SU-DHL-6 (cell line): Measurements from ENCODE around the gene BUB1.

Source experiments
- H2AFZ ChIP-seq: fragments of 200-600 bp; sonication (generic); 2 replicates; pipeline ENCODE4 v1.6.1; 2014; ENCODE audit warnings: low read depth, mild to moderate bottlenecking, moderate library complexity, mixed read lengths, antibody characterized with exemption, low read length; ENCODE audit not compliant: severe bottlenecking
- H3F3A ChIP-seq: fragments of 200-600 bp; shearing (Covaris generic); 2 replicates; pipeline ENCODE4 v1.6.0; 2016; ENCODE audit warnings: antibody characterized with exemption, mild to moderate bottlenecking; ENCODE audit not compliant: insufficient read depth
- H3K27ac ChIP-seq: fragments of 200-600 bp; sonication (generic); 2 replicates; pipeline ENCODE4 v1.5.1; 2016; ENCODE audit warnings: low read depth, mild to moderate bottlenecking, low read length, moderate library complexity, mixed read lengths
- H3K27me3 ChIP-seq: fragments of 200-600 bp; sonication (generic), shearing (Covaris generic); 2 replicates; pipeline ENCODE4 v1.6.0; 2014; ENCODE audit warnings: mild to moderate bottlenecking, low read length
- H3K36me3 ChIP-seq: fragments of 200-600 bp; sonication (generic); 2 replicates; pipeline ENCODE4 v1.6.1; 2014; ENCODE audit warnings: mild to moderate bottlenecking, low read length, mixed read lengths
- H3K4me2 ChIP-seq: fragments of 300-600, 200-600 bp; shearing (Covaris generic), sonication (generic); 2 replicates; pipeline ENCODE4 v1.6.0; 2014; ENCODE audit warnings: low read length, low read depth, mild to moderate bottlenecking; ENCODE audit not compliant: poor library complexity, severe bottlenecking
- H3K4me3 ChIP-seq: fragments of 200-600 bp; sonication (generic); 2 replicates; pipeline ENCODE4 v1.5.1; 2014; ENCODE audit warnings: antibody characterized with exemption, low read length, mild to moderate bottlenecking, mixed read lengths; ENCODE audit not compliant: insufficient read depth, poor library complexity, severe bottlenecking
- H3K79me2 ChIP-seq: fragments of 200-600 bp; sonication (generic); 2 replicates; pipeline ENCODE4 v1.6.1; 2014; ENCODE audit warnings: mild to moderate bottlenecking, low read length, moderate library complexity; ENCODE audit not compliant: insufficient read depth
- H3K9ac ChIP-seq: fragments of 200-600 bp; sonication (generic); 2 replicates; pipeline ENCODE4 v1.7.0; 2014; ENCODE audit warnings: mild to moderate bottlenecking, low read length
- H3K9me2 ChIP-seq: fragments of 200-600 bp; sonication (generic); replicated peaks from 2 replicates; pipeline ENCODE4 v1.6.1; 2014; ENCODE audit warnings: low read length; ENCODE audit not compliant: insufficient read depth
- H3K9me3 ChIP-seq: fragments of 200-600 bp; sonication (generic); 2 replicates; pipeline ENCODE4 v1.6.1; 2014; ENCODE audit warnings: low read length, mixed read lengths; ENCODE audit not compliant: insufficient read depth
- H4K20me1 ChIP-seq: fragments of 200-600 bp; sonication (generic); 2 replicates; pipeline ENCODE4 v1.6.1; 2014; ENCODE audit warnings: low read depth, mild to moderate bottlenecking, antibody characterized with exemption, low read length, moderate library complexity, mixed read lengths
- EZH2phosphoT487 ChIP-seq: fragments of 200-600 bp; sonication (generic), shearing (Covaris generic); conservative IDR thresholded peaks from 2 replicates; pipeline ENCODE4 v1.6.1; 2018; ENCODE audit warnings: mild to moderate bottlenecking, antibody characterized with exemption, low read length, moderate library complexity, mixed read lengths
- TF ChIP-seq, protein P1 (sequence below): fragments of 200-600 bp; sonication (generic); IDR thresholded peaks from one replicate; pipeline ENCODE4 v1.5.1; 2017; ENCODE audit warnings: antibody characterized with exemption, mild to moderate bottlenecking, low read length, moderate library complexity; ENCODE audit not compliant: insufficient read depth, poor library complexity, severe bottlenecking

The BUB1 gene

DNA sequence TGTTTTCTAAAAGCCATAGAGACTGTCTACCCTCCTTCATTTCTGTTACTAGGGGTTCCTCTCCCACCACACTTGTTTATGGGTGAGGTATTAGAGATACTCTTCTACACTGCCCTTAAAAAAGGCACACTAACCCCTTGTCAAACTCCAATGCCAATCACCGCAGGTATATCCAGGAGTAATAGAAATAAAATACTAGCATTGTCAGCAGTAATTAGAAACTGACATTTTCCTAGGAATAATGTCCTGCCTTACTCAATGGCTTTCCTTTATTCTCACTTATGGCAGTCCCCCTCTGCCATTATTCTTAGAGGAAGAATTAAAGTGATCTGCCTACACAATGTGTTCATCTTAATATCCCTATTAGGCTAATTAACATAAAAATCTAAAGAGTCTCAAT is 5.0 kb upstream of the BUB1 start:
- Histone ChIP-seq H2AFZ (no peak overlapping the region), H3K4me3 (no peak overlapping the region), H3K9me2 (no peaks in the 10 kb centered on the region), H3F3A (peaks cover 7% of the 10 kb centered on the region), H3K36me3 (no peaks in the 10 kb centered on the region), H3K27ac (no peak overlapping the region), H3K79me2 (no peaks in the 10 kb centered on the region), H3K4me2 (no peak overlapping the region), H3K9ac (no peak overlapping the region), H4K20me1 (no peaks in the 10 kb centered on the region), H3K9me3 (no peaks in the 10 kb centered on the region), H3K27me3 (no peaks in the 10 kb centered on the region)
- no peak for TF ChIP-seq EZH2phosphoT487
- TF ChIP-seq, protein P1, sequence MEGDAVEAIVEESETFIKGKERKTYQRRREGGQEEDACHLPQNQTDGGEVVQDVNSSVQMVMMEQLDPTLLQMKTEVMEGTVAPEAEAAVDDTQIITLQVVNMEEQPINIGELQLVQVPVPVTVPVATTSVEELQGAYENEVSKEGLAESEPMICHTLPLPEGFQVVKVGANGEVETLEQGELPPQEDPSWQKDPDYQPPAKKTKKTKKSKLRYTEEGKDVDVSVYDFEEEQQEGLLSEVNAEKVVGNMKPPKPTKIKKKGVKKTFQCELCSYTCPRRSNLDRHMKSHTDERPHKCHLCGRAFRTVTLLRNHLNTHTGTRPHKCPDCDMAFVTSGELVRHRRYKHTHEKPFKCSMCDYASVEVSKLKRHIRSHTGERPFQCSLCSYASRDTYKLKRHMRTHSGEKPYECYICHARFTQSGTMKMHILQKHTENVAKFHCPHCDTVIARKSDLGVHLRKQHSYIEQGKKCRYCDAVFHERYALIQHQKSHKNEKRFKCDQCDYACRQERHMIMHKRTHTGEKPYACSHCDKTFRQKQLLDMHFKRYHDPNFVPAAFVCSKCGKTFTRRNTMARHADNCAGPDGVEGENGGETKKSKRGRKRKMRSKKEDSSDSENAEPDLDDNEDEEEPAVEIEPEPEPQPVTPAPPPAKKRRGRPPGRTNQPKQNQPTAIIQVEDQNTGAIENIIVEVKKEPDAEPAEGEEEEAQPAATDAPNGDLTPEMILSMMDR = no peak

DNA sequence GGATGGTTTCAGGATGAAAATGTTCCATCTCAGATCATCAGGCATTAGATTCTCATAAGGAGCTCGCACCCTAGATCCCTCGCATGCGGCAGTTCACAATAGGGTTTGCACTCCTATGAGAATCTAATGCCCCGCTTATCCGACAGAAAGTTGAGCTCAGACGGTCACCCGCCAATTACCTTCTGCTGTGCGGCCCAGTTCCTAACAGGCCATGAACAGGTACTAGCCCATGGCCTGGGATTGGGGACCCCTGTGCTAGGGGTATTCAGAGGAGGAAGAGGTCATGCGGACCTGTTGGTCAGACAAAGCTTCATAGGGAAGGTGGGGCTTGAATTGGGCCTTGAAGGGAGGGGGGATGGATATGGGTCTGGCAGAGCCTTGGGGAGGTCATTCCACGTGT is 4.4 kb upstream of the BUB1 start:
- no peak overlapping the region for H2AFZ ChIP-seq

DNA sequence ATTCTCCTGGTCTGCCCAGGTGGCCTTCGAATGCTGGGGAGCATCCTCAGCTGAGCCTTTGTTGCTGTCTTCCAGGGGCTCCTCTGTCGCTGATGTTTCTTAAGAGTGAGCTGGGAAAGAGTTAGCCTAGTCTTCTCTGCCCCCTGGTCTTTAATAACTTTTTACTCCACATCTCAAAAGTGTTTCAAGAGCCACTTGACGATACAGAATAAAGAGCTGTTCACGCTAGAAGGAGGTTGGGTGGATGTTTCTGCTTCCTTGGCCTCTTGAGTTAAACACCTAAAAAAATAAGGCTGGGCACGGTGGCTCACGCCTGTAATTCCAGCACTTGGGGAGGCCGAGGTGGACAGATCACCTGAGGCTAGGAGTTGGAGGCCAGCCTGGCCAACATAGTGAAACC is 2.8 kb upstream of the BUB1 start:
- Histone ChIP-seq H4K20me1 (no peaks in the 10 kb centered on the region), H3K36me3 (no peaks in the 10 kb centered on the region), H3F3A (peaks cover 10% of the 10 kb centered on the region), H3K27ac (no peak overlapping the region), H3K9me3 (no peaks in the 10 kb centered on the region), H3K9me2 (no peaks in the 10 kb centered on the region), H2AFZ (no peak overlapping the region), H3K27me3 (no peaks in the 10 kb centered on the region), H3K4me3 (no peak overlapping the region), H3K9ac (no peak overlapping the region), H3K79me2 (peaks cover 21% of the 10 kb centered on the region), H3K4me2 (no peak overlapping the region)
- TF ChIP-seq, protein P1 = no peak
- no peak for TF ChIP-seq EZH2phosphoT487

More for the DNA sequence above, 4.4 kb upstream of the BUB1 start:
- TF ChIP-seq, protein P1 = no peak
- TF ChIP-seq EZH2phosphoT487 = no peak
- peaks cover 6% of the 10 kb centered on the region for H3K79me2 ChIP-seq
- no peak overlapping the region for H3K4me3 ChIP-seq
- no peak overlapping the region for H3K27ac ChIP-seq
- no peaks in the 10 kb centered on the region for H3K36me3 ChIP-seq
- no peaks in the 10 kb centered on the region for H4K20me1 ChIP-seq
- H3F3A ChIP-seq = peaks cover 7% of the 10 kb centered on the region
- H3K27me3 ChIP-seq = no peaks in the 10 kb centered on the region
- H3K4me2 ChIP-seq = no peak overlapping the region
- H3K9me3 ChIP-seq = no peaks in the 10 kb centered on the region
- H3K9ac ChIP-seq = no peak overlapping the region
- no peaks in the 10 kb centered on the region for H3K9me2 ChIP-seq
